ENCODE results near the gene RNF115.

RNF115 gene

DNA sequence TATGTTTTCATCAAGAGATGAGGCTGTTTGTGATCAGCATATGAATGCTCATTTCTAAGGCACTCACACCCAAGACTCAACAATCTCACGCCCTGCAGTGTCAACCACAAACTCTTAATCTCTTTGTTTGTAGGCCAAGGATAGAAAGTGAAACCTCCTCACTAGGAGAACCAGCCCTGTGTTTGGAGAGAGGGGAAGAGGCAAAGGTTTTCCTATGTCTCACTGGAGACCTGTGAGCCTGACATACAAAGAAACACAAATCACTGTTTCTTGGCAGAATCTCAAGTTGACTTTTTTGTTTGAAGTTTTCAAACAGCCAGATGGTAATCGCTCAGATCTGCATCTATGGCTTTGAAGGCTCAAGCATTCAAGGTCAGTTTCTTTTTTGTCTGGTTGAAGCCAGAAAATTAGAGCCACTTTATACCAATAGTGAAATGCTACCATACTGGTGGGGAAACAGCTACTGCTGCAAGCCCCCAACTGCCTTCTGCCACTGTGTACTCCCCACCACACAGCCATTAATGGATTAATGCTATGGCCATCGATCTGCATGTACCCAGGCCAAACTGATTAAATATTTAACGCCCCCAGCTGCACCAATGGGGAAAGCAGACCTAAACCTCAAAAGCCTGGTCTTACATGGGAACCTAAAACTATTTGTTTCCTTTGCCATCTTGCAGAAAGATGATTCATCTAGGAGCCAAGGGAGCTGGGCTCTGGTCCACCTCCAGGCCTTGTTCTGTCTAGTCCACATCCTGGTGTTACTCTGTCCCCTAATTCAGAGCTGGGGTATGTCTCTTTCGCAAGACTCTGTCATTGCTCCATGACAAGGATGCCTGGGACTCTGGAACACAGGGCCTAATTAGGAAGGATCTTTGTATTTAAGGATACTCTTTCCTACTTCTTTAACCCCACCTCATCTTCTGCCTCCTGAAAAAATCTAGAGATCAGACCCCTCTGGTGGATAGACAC, 133.0 kb downstream of the RNF115 start:
- no peak for DNase-seq

DNA sequence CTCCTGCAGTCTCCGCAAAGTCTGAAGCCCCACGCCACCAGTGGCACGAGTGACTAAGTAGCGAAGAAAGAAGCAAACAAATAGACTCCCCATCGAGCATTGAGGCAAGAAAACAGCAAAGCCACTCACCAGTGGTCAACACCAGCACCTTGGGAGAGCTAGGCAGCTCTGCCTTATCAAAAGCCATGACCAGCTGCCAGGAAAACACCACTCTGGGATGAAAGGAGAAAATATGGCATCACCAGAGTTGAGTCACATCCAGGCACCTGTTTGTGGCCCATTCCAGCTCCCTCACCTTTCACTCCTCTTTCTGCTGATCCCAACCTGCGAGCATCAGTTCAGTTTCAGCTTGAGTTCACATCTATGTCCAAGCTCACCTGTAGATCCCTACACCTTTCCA, 134.0 kb downstream of the RNF115 start:
- no peak for DNase-seq

DNA sequence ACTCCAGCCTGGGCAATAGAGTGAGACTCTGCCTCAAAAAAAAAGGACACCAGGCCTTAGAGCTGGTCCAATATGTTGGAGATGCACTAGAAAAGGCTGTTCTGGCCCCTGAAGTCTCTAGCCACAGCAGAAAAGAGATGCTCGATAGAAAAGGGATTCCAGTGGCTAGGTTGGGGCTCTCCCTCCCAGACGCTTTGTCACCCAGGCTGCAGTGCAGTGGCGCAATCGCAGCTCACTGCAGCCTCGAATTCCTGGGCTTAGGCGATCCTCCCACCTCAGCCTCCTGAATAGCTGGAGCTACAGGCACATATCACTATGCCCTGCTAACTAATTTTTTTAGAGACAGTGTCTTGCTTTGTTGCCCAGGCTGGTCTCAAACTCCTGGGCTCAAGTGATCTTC, 135.0 kb downstream of the RNF115 start:
- DNase-seq = no peak

Measured in cortex of kidney (tissue), 1 donor.